Mesendoderm (in vitro differentiated cells): ENCODE data around the gene PPARGC1A.

Experiments used
- DNase-seq: peaks from one replicate; pipeline ENCODE4 v3.0.0; 2013
- H2AK5ac ChIP-seq: 2 replicates; pipeline ENCODE4 v1.6.1; 2013; ENCODE audit warnings: low read length, inconsistent platforms
- H2BK120ac ChIP-seq: 2 replicates; pipeline ENCODE4 v1.6.1; 2013; ENCODE audit warnings: low read depth, mild to moderate bottlenecking, low read length, moderate library complexity, mixed read lengths
- H2BK15ac ChIP-seq: replicated peaks from 2 replicates; pipeline ENCODE4 v1.6.1; 2013; ENCODE audit warnings: low read depth, mild to moderate bottlenecking, moderate library complexity
- H2BK5ac ChIP-seq: 2 replicates; pipeline ENCODE4 v1.6.1; 2013; ENCODE audit warnings: low read length, inconsistent platforms
- H3K18ac ChIP-seq: 2 replicates; pipeline ENCODE4 v1.6.1; 2013; ENCODE audit warnings: mild to moderate bottlenecking, low read length, mixed read lengths
- H3K23ac ChIP-seq: one replicate; pipeline ENCODE4 v1.6.1; 2013; ENCODE audit warnings: low read length
- H3K27ac ChIP-seq: 2 replicates; pipeline ENCODE4 v1.5.1; 2013; ENCODE audit warnings: low read depth, mild to moderate bottlenecking, inconsistent platforms, low read length, moderate library complexity
- H3K27me3 ChIP-seq: 2 replicates; pipeline ENCODE4 v1.6.1; 2013; ENCODE audit warnings: low read length, control low read depth, mild to moderate bottlenecking, inconsistent platforms; ENCODE audit not compliant: insufficient read depth, poor library complexity
- H3K36me3 ChIP-seq: 2 replicates; pipeline ENCODE4 v1.6.1; 2013; ENCODE audit warnings: low read length, inconsistent platforms; ENCODE audit not compliant: control insufficient read depth, insufficient read depth
- H3K4ac ChIP-seq: one replicate; pipeline ENCODE4 v1.6.1; 2013; ENCODE audit warnings: low read depth, mild to moderate bottlenecking, low read length, moderate library complexity
- H3K4me1 ChIP-seq: 2 replicates; pipeline ENCODE4 v1.6.1; 2013; ENCODE audit warnings: low read depth, low read length, inconsistent platforms; ENCODE audit not compliant: control insufficient read depth
- H3K4me2 ChIP-seq: 2 replicates; pipeline ENCODE4 v1.6.1; 2013; ENCODE audit warnings: low read length
- H3K4me3 ChIP-seq: 2 replicates; pipeline ENCODE4 v1.5.1; 2013; ENCODE audit warnings: mild to moderate bottlenecking, low read length
- H3K56ac ChIP-seq: one replicate; pipeline ENCODE4 v1.6.1; 2013; ENCODE audit warnings: low read length
- H3K79me1 ChIP-seq: 2 replicates; pipeline ENCODE4 v1.6.1; 2013; ENCODE audit warnings: low read length, inconsistent platforms
- H3K79me2 ChIP-seq: 2 replicates; pipeline ENCODE4 v1.6.1; 2013; ENCODE audit warnings: mild to moderate bottlenecking, low read length; ENCODE audit not compliant: control insufficient read depth, insufficient read depth
- H3K9ac ChIP-seq: 2 replicates; pipeline ENCODE4 v1.6.1; 2013; ENCODE audit warnings: low read length, inconsistent platforms
- H4K5ac ChIP-seq: one replicate; pipeline ENCODE4 v1.6.1; 2013; ENCODE audit warnings: low read length
- H4K8ac ChIP-seq: one replicate; pipeline ENCODE4 v1.6.1; 2013; ENCODE audit warnings: low read depth, mild to moderate bottlenecking, control low read depth, low read length, moderate library complexity
- WGBS: extraction: QIAGEN DNeasy Blood & Tissue Kit; methylation state at CpG from one replicate; pipeline ENCODE4 v1.1.7; 2013; ENCODE audit warnings: low lambda C conversion rate, missing lambda C conversion rate; ENCODE audit not compliant: insufficient coverage; ENCODE audit errors: extremely low coverage; 5-methylcytosine and 5-hydroxymethylcytosine counted together

Gene PPARGC1A

DNA sequence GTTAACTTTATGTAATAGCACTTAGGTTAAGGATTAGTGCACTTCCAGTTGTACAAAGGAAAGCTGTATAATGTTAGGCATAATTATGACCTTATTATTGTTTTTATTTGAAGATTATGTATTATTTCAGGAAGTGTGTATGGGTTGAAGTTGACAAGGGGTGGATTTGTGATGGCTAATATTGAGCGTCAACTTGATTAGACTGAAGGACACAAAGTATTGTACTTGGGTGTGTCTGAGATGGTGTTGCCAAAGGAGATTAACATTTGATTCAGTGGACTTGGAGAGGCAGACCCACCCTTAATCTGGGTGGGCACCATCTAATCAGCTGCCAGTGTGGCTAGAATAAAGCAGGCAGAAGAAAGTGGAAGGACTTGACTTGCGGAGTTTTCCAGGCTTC, 127.3 kb downstream of the PPARGC1A start:
- Histone ChIP-seq H2BK5ac (no peak overlapping the region), H3K23ac (no peak overlapping the region), H3K4me3 (no peak overlapping the region), H2AK5ac (no peak overlapping the region), H3K27ac (no peak overlapping the region), H4K8ac (no peak overlapping the region), H2BK15ac (no peak overlapping the region), H3K79me2 (no peaks in the 10 kb centered on the region), H4K5ac (no peak overlapping the region), H2BK120ac (no peak overlapping the region), H3K56ac (no peak overlapping the region), H3K18ac (no peak overlapping the region), H3K4me2 (no peak overlapping the region), H3K9ac (no peak overlapping the region), H3K79me1 (no peaks in the 10 kb centered on the region), H3K4me1 (no peaks in the 10 kb centered on the region), H3K4ac (no peak overlapping the region), H3K36me3 (no peaks in the 10 kb centered on the region), H3K27me3 (no peaks in the 10 kb centered on the region)
- DNase-seq: no peak
- no CpG with 5 or more reads among the region's 2 CpGs for WGBS

GRCh38 chr4:23759066-23759465, 130.8 kb downstream of the PPARGC1A start:
- WGBS: no CpG with 5 or more reads among the region's 2 CpGs

DNA sequence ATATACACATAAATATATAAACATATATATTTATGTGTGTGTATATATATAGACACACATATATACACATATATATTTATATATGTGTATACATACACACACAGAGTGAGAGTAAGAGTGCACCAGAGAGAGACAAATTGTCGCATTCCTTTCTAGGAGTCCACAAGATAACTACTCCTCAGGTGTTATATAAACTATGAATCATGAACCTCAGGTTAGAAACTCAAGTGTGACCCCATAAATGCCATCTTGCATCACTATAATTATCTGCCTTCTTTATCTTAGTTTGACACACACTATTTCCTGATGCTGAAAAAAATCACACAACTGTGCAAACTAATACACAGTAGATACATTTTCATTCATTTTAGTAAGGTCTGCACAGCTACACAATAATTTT, 135.2 kb downstream of the PPARGC1A start:
- no peak overlapping the region for H3K27ac ChIP-seq
- no peak overlapping the region for H3K18ac ChIP-seq
- no peak overlapping the region for H3K4me2 ChIP-seq
- no peak for DNase-seq
- H3K36me3 ChIP-seq: no peaks in the 10 kb centered on the region
- H3K4me1 ChIP-seq: no peaks in the 10 kb centered on the region
- no peaks in the 10 kb centered on the region for H3K79me1 ChIP-seq
- no peaks in the 10 kb centered on the region for H3K27me3 ChIP-seq
- WGBS: no CpG with 5 or more reads among the region's 1 CpG
- no peaks in the 10 kb centered on the region for H3K79me2 ChIP-seq
- no peak overlapping the region for H2BK120ac ChIP-seq
- no peak overlapping the region for H2BK15ac ChIP-seq
- no peak overlapping the region for H3K9ac ChIP-seq
- H3K23ac ChIP-seq: no peak overlapping the region
- H3K4me3 ChIP-seq: no peak overlapping the region
- H2AK5ac ChIP-seq: no peak overlapping the region
- H2BK5ac ChIP-seq: no peak overlapping the region
- H3K4ac ChIP-seq: no peak overlapping the region
- no peak overlapping the region for H4K5ac ChIP-seq
- H3K56ac ChIP-seq: no peak overlapping the region
- no peak overlapping the region for H4K8ac ChIP-seq

More at GRCh38 chr4:23759066-23759465, 130.8 kb downstream of the PPARGC1A start:
- no peak overlapping the region for H2BK15ac ChIP-seq
- no peak overlapping the region for H2AK5ac ChIP-seq
- H3K27me3 ChIP-seq: no peaks in the 10 kb centered on the region
- no peak overlapping the region for H3K27ac ChIP-seq
- H4K8ac ChIP-seq: no peak overlapping the region
- H3K4me2 ChIP-seq: no peak overlapping the region
- no peak overlapping the region for H3K9ac ChIP-seq
- no peak for DNase-seq
- H3K4me1 ChIP-seq: no peaks in the 10 kb centered on the region
- H3K36me3 ChIP-seq: no peaks in the 10 kb centered on the region
- H3K4ac ChIP-seq: no peak overlapping the region
- H3K18ac ChIP-seq: no peak overlapping the region
- H2BK5ac ChIP-seq: no peak overlapping the region
- no peak overlapping the region for H3K4me3 ChIP-seq
- H3K79me2 ChIP-seq: no peaks in the 10 kb centered on the region
- H3K23ac ChIP-seq: no peak overlapping the region
- H3K56ac ChIP-seq: no peak overlapping the region
- H2BK120ac ChIP-seq: no peak overlapping the region
- H4K5ac ChIP-seq: no peak overlapping the region
- no peaks in the 10 kb centered on the region for H3K79me1 ChIP-seq

GRCh38 chr4:23750125-23750524, 139.7 kb downstream of the PPARGC1A start:
- H3K79me1 ChIP-seq: no peaks in the 10 kb centered on the region
- WGBS: no CpG with 5 or more reads among the region's 2 CpGs
- no peak overlapping the region for H3K56ac ChIP-seq
- H3K9ac ChIP-seq: no peak overlapping the region
- H3K4me3 ChIP-seq: no peak overlapping the region
- no peak overlapping the region for H3K23ac ChIP-seq
- H3K27ac ChIP-seq: no peak overlapping the region
- no peaks in the 10 kb centered on the region for H3K36me3 ChIP-seq
- no peak overlapping the region for H3K18ac ChIP-seq
- H2BK15ac ChIP-seq: no peak overlapping the region
- H3K27me3 ChIP-seq: no peaks in the 10 kb centered on the region
- H3K4me2 ChIP-seq: no peak overlapping the region
- H2AK5ac ChIP-seq: no peak overlapping the region
- no peak overlapping the region for H4K5ac ChIP-seq
- no peak overlapping the region for H4K8ac ChIP-seq
- no peak overlapping the region for H2BK5ac ChIP-seq
- H2BK120ac ChIP-seq: no peak overlapping the region
- H3K4me1 ChIP-seq: no peaks in the 10 kb centered on the region
- H3K79me2 ChIP-seq: no peaks in the 10 kb centered on the region
- H3K4ac ChIP-seq: no peak overlapping the region
- no peak for DNase-seq

DNA sequence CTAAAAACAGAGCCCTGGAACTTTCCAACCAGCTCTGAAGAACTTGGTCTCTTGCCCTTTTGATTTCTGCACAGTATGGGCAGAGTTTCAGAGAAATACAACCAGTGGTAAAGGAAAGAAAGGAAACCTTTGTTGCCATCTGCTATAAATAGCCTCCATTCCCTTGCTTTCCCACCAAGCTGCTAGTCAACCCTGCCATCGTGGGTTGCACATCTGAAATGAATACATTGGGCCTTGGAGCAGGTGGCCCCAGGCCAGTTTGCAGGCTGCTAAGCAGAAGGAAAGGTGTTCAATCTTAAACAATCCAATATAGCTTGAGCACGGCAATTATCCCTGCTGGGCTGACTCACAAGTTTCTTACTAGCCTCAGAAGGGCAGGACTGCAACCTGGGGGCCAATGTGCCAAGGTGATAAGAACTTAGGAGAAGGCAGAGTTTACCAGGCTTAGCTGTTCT, 142.5 kb downstream of the PPARGC1A start:
- Histone ChIP-seq H4K8ac (no peak overlapping the region), H2BK5ac (no peak overlapping the region), H3K4me2 (no peak overlapping the region), H2BK120ac (no peak overlapping the region), H3K18ac (no peak overlapping the region), H2BK15ac (no peak overlapping the region), H3K79me1 (no peaks in the 10 kb centered on the region), H4K5ac (no peak overlapping the region), H3K4me1 (no peaks in the 10 kb centered on the region), H3K23ac (no peak overlapping the region), H3K9ac (no peak overlapping the region), H3K4me3 (no peak overlapping the region), H2AK5ac (no peak overlapping the region), H3K27ac (no peak overlapping the region), H3K4ac (no peak overlapping the region), H3K56ac (no peak overlapping the region), H3K36me3 (no peaks in the 10 kb centered on the region), H3K79me2 (no peaks in the 10 kb centered on the region), H3K27me3 (no peaks in the 10 kb centered on the region)
- no CpG with 5 or more reads among the region's 2 CpGs for WGBS
- DNase-seq: no peak

GRCh38 chr4:23746672-23747071, 143.2 kb downstream of the PPARGC1A start:
- Histone ChIP-seq H3K79me1 (no peaks in the 10 kb centered on the region), H3K27ac (no peak overlapping the region), H2BK5ac (no peak overlapping the region), H3K56ac (no peak overlapping the region), H3K36me3 (no peaks in the 10 kb centered on the region), H3K4ac (no peak overlapping the region), H3K23ac (no peak overlapping the region), H2BK15ac (no peak overlapping the region), H3K4me2 (no peak overlapping the region), H2AK5ac (no peak overlapping the region), H3K79me2 (no peaks in the 10 kb centered on the region), H4K8ac (no peak overlapping the region), H3K18ac (no peak overlapping the region), H3K4me3 (no peak overlapping the region), H3K9ac (no peak overlapping the region), H3K4me1 (no peaks in the 10 kb centered on the region), H4K5ac (no peak overlapping the region), H3K27me3 (no peaks in the 10 kb centered on the region), H2BK120ac (no peak overlapping the region)
- WGBS: no CpG with 5 or more reads among the region's 2 CpGs
- DNase-seq: no peak
